Caco-2 (cell line): ENCODE measurements around the gene MYT1. TPM values are rescaled to one million over a fixed set of nuclear protein-coding genes. Genes with fewer than 3 reads are reported as not detected.

ENCODE experiments used
- BruUV-seq: library from RNA; stranded (reverse); fragments of 400-500 nt; replicated peaks from 2 replicates; lab custom pipeline; 2021; lab: Mats Ljungman, UMichigan
- CTCF ChIA-PET: fragments of 300-600 bp; sonication (Branson Sonifier 250); formaldehyde crosslinking; loops from one replicate; lab custom pipeline; 2022; ENCODE audit warnings: antibody characterized with exemption; lab: Charles Lee
- POLR2A ChIA-PET: fragments of 300-600 bp; sonication (Branson Sonifier 250); formaldehyde crosslinking; loops from one replicate; lab custom pipeline; 2022; ENCODE audit warnings: antibody characterized with exemption; lab: Charles Lee
- DNase-seq, 2 experiments: peaks; one replicate each; pipeline versions ENCODE4 v3.0.0 to v3.0.0-alpha.2; 2020 to 2022
- H3K27me3 ChIP-seq: replicated peaks from 2 replicates; pipeline ENCODE4 v1.6.0; 2011; ENCODE audit warnings: low read length; ENCODE audit not compliant: control insufficient read depth, insufficient read depth
- H3K36me3 ChIP-seq: 2 replicates; pipeline ENCODE4 v1.5.1; 2011; ENCODE audit warnings: low read length; ENCODE audit not compliant: control insufficient read depth, insufficient read depth
- H3K4me1 ChIP-seq: fragments of 250-450 bp; sonication (Bioruptor Pico); 2 replicates; pipeline ENCODE4 v1.5.1; 2020; ENCODE audit warnings: mild to moderate bottlenecking
- H3K4me3 ChIP-seq: 2 replicates; pipeline ENCODE4 v1.5.1; 2011; ENCODE audit warnings: low read depth, mild to moderate bottlenecking, control low read depth, low read length
- H3K9me3 ChIP-seq: fragments of 250-450 bp; sonication (Bioruptor Pico); 2 replicates; pipeline ENCODE4 v1.5.1; 2020; ENCODE audit warnings: mild to moderate bottlenecking, moderate library complexity
- H3K27ac Mint-ChIP-seq: one replicate; pipeline ENCODE4 v1.8.0; 2022; ENCODE audit warnings: mixed read lengths; ENCODE audit not compliant: unreplicated experiment
- H3K27me3 Mint-ChIP-seq: one replicate; pipeline ENCODE4 v1.8.0; 2022; ENCODE audit warnings: mixed read lengths; ENCODE audit not compliant: insufficient read depth, unreplicated experiment
- H3K36me3 Mint-ChIP-seq: one replicate; pipeline ENCODE4 v1.8.0; 2022; ENCODE audit warnings: mild to moderate bottlenecking, mixed read lengths; ENCODE audit not compliant: insufficient read depth, unreplicated experiment
- H3K4me1 Mint-ChIP-seq: one replicate; pipeline ENCODE4 v1.8.0; 2022; ENCODE audit warnings: low read depth, mixed read lengths; ENCODE audit not compliant: unreplicated experiment
- H3K4me3 Mint-ChIP-seq: one replicate; pipeline ENCODE4 v1.8.0; 2022; ENCODE audit warnings: mild to moderate bottlenecking, moderate library complexity, mixed read lengths; ENCODE audit not compliant: unreplicated experiment
- H3K9me3 Mint-ChIP-seq: one replicate; pipeline ENCODE4 v1.8.0; 2022; ENCODE audit warnings: mixed read lengths; ENCODE audit not compliant: unreplicated experiment
- intact Hi-C: fragments of 100-400 bp; cut with micrococcal nuclease; formaldehyde crosslinking; loops from one replicate; pipeline ENCODE4 v1.10.0; 2022; ENCODE audit not compliant: unreplicated experiment
- total RNA-seq: library from RNA; stranded (reverse); gene quantifications from 2 replicates; pipeline ENCODE4 v1.2.3, GENCODE V29; 2022
- TF ChIP-seq, protein P1 (sequence below), 2 experiments: fragments of 200-600 bp in 1 of 2; IDR thresholded peaks; 1 replicate in 1 of 2; 2 replicates in 1 of 2; pipeline versions ENCODE4 v1.5.1 to v1.8.0; 2011 to 2022; ENCODE audit warnings: antibody characterized with exemption in 1 of 2, control low read depth in 1 of 2, inconsistent platforms in 1 of 2, low read depth in 1 of 2, low read length in 1 of 2, mild to moderate bottlenecking in 1 of 2, moderate library complexity in 1 of 2; ENCODE audit not compliant: insufficient read depth in 1 of 2, severe bottlenecking in 1 of 2, unreplicated experiment in 1 of 2

The MYT1 gene
- total RNA-seq, 1 experiment from 2014 or later = 0.25 TPM

DNA sequence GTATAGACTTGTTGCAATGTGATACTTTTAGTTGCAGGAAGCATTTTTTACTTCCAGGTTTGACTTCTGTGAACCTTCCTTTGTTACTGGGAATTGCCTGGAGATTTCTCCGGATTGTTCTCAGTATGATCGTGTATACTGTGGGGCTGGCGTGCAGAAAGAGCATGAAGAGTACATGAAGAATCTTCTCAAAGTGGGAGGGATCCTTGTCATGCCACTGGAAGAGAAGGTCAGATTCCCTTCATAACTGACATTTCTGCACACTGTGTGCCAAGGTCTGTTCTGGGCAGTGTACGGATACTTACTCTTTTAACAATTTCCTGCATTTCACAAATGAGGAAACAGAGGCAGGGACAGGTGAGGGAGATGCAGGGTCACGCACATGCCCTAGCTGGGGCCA is 100.9 kb downstream of the MYT1 start:
- no peaks in the 10 kb centered on the region for H3K4me1 Mint-ChIP-seq
- no peak overlapping the region for H3K4me3 ChIP-seq
- no peaks in the 10 kb centered on the region for H3K27me3 Mint-ChIP-seq
- no peaks in the 10 kb centered on the region for H3K27me3 ChIP-seq
- H3K4me3 Mint-ChIP-seq = no peak overlapping the region
- DNase-seq = no peak
- H3K27ac Mint-ChIP-seq = no peak overlapping the region
- TF ChIP-seq, protein P1, sequence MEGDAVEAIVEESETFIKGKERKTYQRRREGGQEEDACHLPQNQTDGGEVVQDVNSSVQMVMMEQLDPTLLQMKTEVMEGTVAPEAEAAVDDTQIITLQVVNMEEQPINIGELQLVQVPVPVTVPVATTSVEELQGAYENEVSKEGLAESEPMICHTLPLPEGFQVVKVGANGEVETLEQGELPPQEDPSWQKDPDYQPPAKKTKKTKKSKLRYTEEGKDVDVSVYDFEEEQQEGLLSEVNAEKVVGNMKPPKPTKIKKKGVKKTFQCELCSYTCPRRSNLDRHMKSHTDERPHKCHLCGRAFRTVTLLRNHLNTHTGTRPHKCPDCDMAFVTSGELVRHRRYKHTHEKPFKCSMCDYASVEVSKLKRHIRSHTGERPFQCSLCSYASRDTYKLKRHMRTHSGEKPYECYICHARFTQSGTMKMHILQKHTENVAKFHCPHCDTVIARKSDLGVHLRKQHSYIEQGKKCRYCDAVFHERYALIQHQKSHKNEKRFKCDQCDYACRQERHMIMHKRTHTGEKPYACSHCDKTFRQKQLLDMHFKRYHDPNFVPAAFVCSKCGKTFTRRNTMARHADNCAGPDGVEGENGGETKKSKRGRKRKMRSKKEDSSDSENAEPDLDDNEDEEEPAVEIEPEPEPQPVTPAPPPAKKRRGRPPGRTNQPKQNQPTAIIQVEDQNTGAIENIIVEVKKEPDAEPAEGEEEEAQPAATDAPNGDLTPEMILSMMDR (IDR thresholded peaks at IDR 0.05; ENCODE audit: insufficient read depth in 1 of 2, low read depth in 1 of 2, low read length in 1 of 2, severe bottlenecking in 1 of 2, unreplicated experiment in 1 of 2) = no peak
- peaks cover 12% of the 10 kb centered on the region for H3K36me3 Mint-ChIP-seq
- ChIA-PET CTCF (no interaction called here), POLR2A (no interaction called here)
- BruUV-seq = no TSS peak
- no peaks in the 10 kb centered on the region for H3K9me3 Mint-ChIP-seq
- peaks cover 5% of the 10 kb centered on the region for H3K36me3 ChIP-seq
- H3K9me3 ChIP-seq = no peaks in the 10 kb centered on the region
- intact Hi-C loops = no loop called here
- H3K4me1 ChIP-seq = no peaks in the 10 kb centered on the region

DNA sequence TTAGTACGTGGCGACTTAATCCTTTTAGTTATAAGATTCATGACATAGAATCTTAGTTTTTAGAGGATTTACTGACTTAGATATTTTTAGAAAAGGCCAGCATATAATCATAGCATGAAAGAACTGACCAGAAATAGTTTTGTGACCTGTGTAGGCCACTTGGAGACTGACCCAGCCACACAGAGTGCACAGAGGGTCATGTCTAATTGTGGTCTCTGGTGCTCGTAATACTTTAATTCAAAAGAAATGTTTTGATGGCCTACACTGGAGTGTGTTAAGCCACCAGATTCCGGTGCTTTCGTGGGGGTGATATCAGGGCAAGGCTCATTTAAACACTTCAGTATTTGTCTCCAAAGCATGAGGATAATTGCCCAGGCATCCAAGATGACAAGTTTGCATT is 102.7 kb downstream of the MYT1 start:
- H3K27ac Mint-ChIP-seq = no peak overlapping the region
- H3K4me3 Mint-ChIP-seq = no peak overlapping the region
- H3K36me3 ChIP-seq = peaks cover 4% of the 10 kb centered on the region
- BruUV-seq = no TSS peak
- no peaks in the 10 kb centered on the region for H3K4me1 Mint-ChIP-seq
- TF ChIP-seq, protein P1 (IDR thresholded peaks at IDR 0.05; ENCODE audit: insufficient read depth in 1 of 2, low read depth in 1 of 2, low read length in 1 of 2, severe bottlenecking in 1 of 2, unreplicated experiment in 1 of 2) = no peak
- DNase-seq = no peak
- no peaks in the 10 kb centered on the region for H3K9me3 Mint-ChIP-seq
- no peak overlapping the region for H3K4me3 ChIP-seq
- H3K27me3 Mint-ChIP-seq = no peaks in the 10 kb centered on the region
- CTCF ChIA-PET = no interaction called here
- no peaks in the 10 kb centered on the region for H3K36me3 Mint-ChIP-seq
- no peaks in the 10 kb centered on the region for H3K9me3 ChIP-seq
- H3K4me1 ChIP-seq = no peaks in the 10 kb centered on the region
- POLR2A ChIA-PET = no interaction called here
- no peaks in the 10 kb centered on the region for H3K27me3 ChIP-seq
- intact Hi-C loops = no loop called here

DNA sequence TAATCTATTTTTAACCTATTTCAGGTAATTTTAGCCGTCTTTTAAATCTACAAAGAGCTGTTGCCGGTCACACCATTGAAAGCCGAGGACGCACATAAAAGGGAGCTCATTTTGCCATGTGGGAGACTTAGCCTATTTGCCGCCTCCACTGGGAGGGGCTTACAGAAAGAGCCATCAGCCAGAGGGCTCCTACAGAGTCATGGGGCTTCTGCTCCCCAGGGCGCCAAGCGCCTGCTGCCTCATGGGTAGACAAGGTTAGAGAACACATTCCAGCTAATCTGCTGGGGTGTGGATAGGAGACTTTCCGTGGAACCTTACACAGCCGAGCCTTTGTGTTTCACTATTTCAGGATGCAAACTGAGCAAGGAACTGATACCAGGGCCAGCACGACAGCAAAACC is 103.9 kb downstream of the MYT1 start:
- Mint-ChIP-seq H3K4me3 (no peak overlapping the region), H3K36me3 (no peaks in the 10 kb centered on the region), H3K9me3 (no peaks in the 10 kb centered on the region), H3K27ac (no peak overlapping the region), H3K4me1 (no peaks in the 10 kb centered on the region), H3K27me3 (no peaks in the 10 kb centered on the region)
- no TSS peak for BruUV-seq
- intact Hi-C loops = no loop called here
- DNase-seq = no peak
- ChIA-PET POLR2A (interaction anchor here (0.6 kb wide), 2 partner anchors 166 to 744 kb away, joined by 4 to 10 read pairs; no protein-coding TSS in a partner anchor), CTCF (no interaction called here)
- no peak overlapping the region for H3K4me3 ChIP-seq
- no peaks in the 10 kb centered on the region for H3K9me3 ChIP-seq
- H3K36me3 ChIP-seq = peaks cover 4% of the 10 kb centered on the region
- no peaks in the 10 kb centered on the region for H3K27me3 ChIP-seq
- TF ChIP-seq, protein P1 (IDR thresholded peaks at IDR 0.05; ENCODE audit: insufficient read depth in 1 of 2, low read depth in 1 of 2, low read length in 1 of 2, severe bottlenecking in 1 of 2, unreplicated experiment in 1 of 2) = no peak
- H3K4me1 ChIP-seq = no peaks in the 10 kb centered on the region
